PFSK-1 (cell line): Measurements from ENCODE around the gene RNF207.

Source experiments
- FOXP2 ChIP-seq: optimal IDR thresholded peaks from 2 replicates; pipeline ENCODE3; 2011; ENCODE audit warnings: borderline replicate concordance, control low read depth, inconsistent platforms; ENCODE audit not compliant: insufficient read depth; ENCODE audit errors: extremely low read length, extremely low read depth
- POLR2AphosphoS5 ChIP-seq: IDR thresholded peaks from 2 replicates; pipeline ENCODE4 v1.6.1; 2012; ENCODE audit warnings: low read depth, mild to moderate bottlenecking, control low read depth, low read length, moderate library complexity
- SIN3A ChIP-seq: IDR thresholded peaks from 2 replicates; pipeline ENCODE4 v1.6.1; 2012; ENCODE audit warnings: mild to moderate bottlenecking, low read length, moderate library complexity, borderline replicate concordance; ENCODE audit not compliant: insufficient read depth
- TAF1 ChIP-seq: IDR thresholded peaks from 2 replicates; pipeline ENCODE4 v1.6.1; 2012; ENCODE audit warnings: low read length, control low read depth, borderline replicate concordance; ENCODE audit not compliant: insufficient read depth
- TF ChIP-seq, protein P1 (sequence below), 2 experiments: IDR thresholded peaks; 2 replicates each; pipeline versions ENCODE4 v1.6.1 to v1.8.0; 2011 to 2012; ENCODE audit warnings: low read depth in 2 of 2, low read length in 2 of 2, control low read depth in 1 of 2, inconsistent platforms in 1 of 2, mild to moderate bottlenecking in 1 of 2, moderate library complexity in 1 of 2; ENCODE audit not compliant: insufficient read depth in 1 of 2

Gene RNF207

DNA sequence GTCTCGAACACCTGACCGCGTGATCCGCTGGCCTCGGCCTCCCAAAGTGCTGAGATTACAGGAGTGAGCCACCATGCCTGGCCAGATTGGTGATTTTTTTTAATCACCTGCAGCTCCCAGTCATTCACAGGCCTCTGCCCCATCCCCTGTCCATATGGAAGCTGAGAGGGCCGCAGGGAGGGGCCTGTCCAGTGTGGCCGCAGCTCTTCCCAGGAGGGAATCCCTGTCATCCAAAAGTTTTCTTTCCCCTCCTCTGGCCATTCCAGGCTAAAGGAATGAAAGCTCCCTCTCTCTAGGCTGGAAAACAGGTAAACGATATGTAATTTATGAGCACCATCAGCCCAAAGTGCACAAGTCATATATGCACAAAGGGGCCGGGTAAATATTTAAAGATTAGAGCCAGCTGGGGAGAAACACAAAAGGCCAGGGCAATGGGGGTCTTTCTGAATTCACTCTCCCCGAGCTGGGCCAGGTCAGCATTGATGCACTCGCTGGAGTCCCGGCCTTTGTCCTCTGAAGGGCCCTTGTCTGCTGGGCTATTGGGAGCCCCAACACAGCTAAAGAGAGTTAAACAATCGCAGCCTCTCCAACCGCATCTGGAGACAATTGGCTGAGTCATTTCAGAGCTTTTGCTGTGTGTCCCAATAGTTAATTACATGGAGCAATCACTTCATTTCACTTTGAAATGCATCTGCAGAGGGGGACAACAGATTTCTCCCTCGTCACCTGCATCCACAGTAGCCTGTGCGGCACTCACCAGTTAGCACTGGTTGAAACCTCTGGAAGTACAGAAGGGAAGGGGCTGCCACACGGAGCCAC lies 34.2 kb downstream of the RNF207 start:
- TF ChIP-seq, protein P1, sequence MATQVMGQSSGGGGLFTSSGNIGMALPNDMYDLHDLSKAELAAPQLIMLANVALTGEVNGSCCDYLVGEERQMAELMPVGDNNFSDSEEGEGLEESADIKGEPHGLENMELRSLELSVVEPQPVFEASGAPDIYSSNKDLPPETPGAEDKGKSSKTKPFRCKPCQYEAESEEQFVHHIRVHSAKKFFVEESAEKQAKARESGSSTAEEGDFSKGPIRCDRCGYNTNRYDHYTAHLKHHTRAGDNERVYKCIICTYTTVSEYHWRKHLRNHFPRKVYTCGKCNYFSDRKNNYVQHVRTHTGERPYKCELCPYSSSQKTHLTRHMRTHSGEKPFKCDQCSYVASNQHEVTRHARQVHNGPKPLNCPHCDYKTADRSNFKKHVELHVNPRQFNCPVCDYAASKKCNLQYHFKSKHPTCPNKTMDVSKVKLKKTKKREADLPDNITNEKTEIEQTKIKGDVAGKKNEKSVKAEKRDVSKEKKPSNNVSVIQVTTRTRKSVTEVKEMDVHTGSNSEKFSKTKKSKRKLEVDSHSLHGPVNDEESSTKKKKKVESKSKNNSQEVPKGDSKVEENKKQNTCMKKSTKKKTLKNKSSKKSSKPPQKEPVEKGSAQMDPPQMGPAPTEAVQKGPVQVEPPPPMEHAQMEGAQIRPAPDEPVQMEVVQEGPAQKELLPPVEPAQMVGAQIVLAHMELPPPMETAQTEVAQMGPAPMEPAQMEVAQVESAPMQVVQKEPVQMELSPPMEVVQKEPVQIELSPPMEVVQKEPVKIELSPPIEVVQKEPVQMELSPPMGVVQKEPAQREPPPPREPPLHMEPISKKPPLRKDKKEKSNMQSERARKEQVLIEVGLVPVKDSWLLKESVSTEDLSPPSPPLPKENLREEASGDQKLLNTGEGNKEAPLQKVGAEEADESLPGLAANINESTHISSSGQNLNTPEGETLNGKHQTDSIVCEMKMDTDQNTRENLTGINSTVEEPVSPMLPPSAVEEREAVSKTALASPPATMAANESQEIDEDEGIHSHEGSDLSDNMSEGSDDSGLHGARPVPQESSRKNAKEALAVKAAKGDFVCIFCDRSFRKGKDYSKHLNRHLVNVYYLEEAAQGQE (IDR thresholded peaks at IDR 0.05; ENCODE audit: insufficient read depth in 1 of 2, low read depth in 2 of 2, low read length in 2 of 2): no peak
- TF ChIP-seq TAF1 (no peak), SIN3A (no peak), FOXP2 (no peak), POLR2AphosphoS5 (no peak)

- TF ChIP-seq POLR2AphosphoS5 (no peak), FOXP2 (no peak), TAF1 (no peak), SIN3A (no peak)
- TF ChIP-seq, protein P1 (IDR thresholded peaks at IDR 0.05; ENCODE audit: insufficient read depth in 1 of 2, low read depth in 2 of 2, low read length in 2 of 2): no peak
Observed at GRCh38 chr1:6241107-6241886, 35.4 kb downstream of the RNF207 start.

DNA sequence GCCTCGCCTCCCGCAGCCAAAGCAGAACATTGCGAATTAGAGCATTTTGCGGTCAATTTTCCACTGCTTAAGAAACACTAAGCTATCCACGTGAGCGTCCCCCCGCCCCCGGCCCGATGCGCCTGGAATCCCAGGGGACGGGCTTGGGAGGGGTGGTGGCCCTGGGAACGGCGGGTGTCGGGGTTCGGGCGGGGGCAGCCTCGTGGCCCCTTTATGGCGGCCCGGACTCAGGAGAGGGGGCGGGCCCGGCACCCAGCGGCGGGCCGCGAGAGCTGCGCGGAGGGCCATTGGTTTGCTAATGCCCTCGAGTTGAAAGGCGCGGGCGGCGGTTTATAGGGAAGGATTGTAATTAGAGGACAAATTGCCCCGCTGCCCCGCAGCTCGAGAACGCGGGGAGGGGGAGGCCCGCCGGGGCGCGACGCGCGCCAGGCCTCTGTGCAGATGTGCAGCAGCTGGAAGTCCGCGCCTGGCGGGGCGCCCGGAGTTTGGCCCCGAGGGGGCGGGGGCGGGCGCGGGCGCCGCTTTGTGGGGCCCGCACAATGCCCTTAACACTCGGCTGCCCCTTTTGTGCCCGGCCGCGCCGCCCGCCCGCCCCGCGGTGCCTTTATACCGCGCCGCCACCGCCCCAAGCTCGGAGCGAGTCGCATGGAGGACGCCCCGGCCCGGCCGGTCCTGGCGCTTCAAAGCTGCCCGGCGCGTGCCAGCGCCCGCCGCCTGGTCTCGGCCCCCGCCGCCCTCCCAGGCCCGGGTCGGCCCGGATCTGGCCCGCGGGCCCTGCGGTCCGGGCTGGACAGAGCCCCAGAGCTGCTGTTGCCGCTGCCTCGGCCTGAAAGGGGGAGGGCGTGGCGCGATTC lies 36.2 kb downstream of the RNF207 start:
- TF ChIP-seq TAF1 (no peak), FOXP2 (no peak)
- TF ChIP-seq, protein P1 (IDR thresholded peaks at IDR 0.05; ENCODE audit: insufficient read depth in 1 of 2, low read depth in 2 of 2, low read length in 2 of 2): peak; percentile 43 to 77; a peak in 3 of 4 replicates

DNA sequence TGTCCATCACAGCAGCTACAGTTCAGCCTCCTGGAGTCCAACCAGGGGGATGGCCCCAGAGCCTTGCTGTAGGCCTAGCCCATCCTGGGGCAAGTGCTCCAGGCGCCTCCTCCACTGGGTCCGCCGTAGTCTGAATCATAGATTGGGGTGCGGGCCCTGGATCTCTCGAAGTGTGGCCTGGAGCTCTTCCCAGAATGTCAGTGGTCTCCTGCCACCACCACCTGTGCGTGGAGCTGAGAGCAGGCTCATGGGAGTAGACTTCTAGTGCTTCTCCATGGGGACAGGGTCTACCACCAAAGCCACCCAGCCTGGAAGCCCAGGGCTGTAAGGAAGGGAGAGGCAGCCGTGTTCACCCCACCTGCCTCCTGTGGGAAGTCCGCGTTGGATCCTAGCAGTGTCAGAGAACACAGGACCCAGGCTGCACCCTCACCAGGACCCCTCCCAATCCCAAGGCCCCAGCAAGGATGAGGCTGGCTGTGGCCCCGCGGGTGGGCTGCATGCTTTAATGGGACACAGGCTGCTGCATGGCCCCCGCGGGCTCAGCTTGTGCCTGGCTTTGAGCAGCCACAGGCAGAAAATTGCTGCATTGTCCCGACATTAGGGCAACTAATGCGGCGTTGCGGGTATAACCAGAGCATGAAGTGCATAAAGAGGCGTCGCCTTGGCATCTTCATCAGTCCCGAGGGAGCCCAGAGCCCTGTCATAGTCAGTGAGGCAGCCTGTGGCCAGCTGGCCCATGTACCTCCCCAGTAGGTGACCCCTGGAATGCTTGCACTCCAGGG lies 37.3 kb downstream of the RNF207 start:
- TF ChIP-seq TAF1: no peak
- no peak for TF ChIP-seq FOXP2
- TF ChIP-seq POLR2AphosphoS5: no peak
- TF ChIP-seq, protein P1 (IDR thresholded peaks at IDR 0.05; ENCODE audit: insufficient read depth in 1 of 2, low read depth in 2 of 2, low read length in 2 of 2): no peak
- TF ChIP-seq SIN3A: no peak
